Motor neuron (in vitro differentiated cells): Measurements from ENCODE around the gene MLLT6. TPM values are rescaled to one million over a fixed set of nuclear protein-coding genes. Genes with fewer than 3 reads are reported as not detected.

Source experiments
- ATAC-seq, 8 experiments: fragments of 200-7000 bp; cut with Tn5 transposase; replicated peaks in 6 of 8; 2 replicates each; pipeline ENCODE4 v1.8.0; 2021; ENCODE audit warnings: mild to moderate bottlenecking in 8 of 8, moderate library complexity in 8 of 8
- H3K27ac ChIP-seq, 2 donors: fragments of 250-450 bp; sonication (Bioruptor Pico); 2 replicates each; pipeline ENCODE4 v1.9.0; 2021; ENCODE audit warnings: antibody characterized with exemption in 2 of 2, mild to moderate bottlenecking in 2 of 2, moderate library complexity in 1 of 2
- H3K4me1 ChIP-seq, 2 donors: fragments of 250-450 bp; sonication (Bioruptor Pico); replicated peaks in 1 of 2; 2 replicates each; pipeline ENCODE4 v1.6.1; 2021; ENCODE audit warnings: antibody characterized with exemption in 2 of 2, mild to moderate bottlenecking in 2 of 2, moderate library complexity in 1 of 2
- H3K4me3 ChIP-seq, 5 donors: fragments of 250-450 bp; sonication (Bioruptor Pico); 2 replicates each; pipeline ENCODE4 v1.9.0; 2021; ENCODE audit warnings: antibody characterized with exemption in 5 of 5, mild to moderate bottlenecking in 5 of 5, moderate library complexity in 4 of 5
- WGBS, 10 experiments: fragments of 450-650 bp; shearing (Covaris generic); methylation state at CpG; one replicate each; pipeline ENCODE4 v1.0.0; 2022; 5-methylcytosine and 5-hydroxymethylcytosine counted together
- in situ Hi-C, 9 experiments: fragments of 400-800 bp; cut with MboI; loops; one replicate each; pipeline ENCODE4 v1.15.0; 2021; ENCODE audit warnings: low sequenced_read_pairs in 9 of 9, low pct_unique_long_range_greater_than_20kb in 2 of 9; ENCODE audit not compliant: unreplicated experiment in 9 of 9
- total RNA-seq, 8 experiments: library from RNA; unstranded; fragments of 300-600 nt; gene quantifications; 2 replicates each; pipeline versions ENCODE4 v1.2.3 to v1.2.4, GENCODE V29; 2022

The MLLT6 gene
- total RNA-seq, result 100 to 1,000 TPM in 1 of 8 experiments, 10 to 100 TPM in 7; 14.8 to 126 (median 22.9) TPM

DNA sequence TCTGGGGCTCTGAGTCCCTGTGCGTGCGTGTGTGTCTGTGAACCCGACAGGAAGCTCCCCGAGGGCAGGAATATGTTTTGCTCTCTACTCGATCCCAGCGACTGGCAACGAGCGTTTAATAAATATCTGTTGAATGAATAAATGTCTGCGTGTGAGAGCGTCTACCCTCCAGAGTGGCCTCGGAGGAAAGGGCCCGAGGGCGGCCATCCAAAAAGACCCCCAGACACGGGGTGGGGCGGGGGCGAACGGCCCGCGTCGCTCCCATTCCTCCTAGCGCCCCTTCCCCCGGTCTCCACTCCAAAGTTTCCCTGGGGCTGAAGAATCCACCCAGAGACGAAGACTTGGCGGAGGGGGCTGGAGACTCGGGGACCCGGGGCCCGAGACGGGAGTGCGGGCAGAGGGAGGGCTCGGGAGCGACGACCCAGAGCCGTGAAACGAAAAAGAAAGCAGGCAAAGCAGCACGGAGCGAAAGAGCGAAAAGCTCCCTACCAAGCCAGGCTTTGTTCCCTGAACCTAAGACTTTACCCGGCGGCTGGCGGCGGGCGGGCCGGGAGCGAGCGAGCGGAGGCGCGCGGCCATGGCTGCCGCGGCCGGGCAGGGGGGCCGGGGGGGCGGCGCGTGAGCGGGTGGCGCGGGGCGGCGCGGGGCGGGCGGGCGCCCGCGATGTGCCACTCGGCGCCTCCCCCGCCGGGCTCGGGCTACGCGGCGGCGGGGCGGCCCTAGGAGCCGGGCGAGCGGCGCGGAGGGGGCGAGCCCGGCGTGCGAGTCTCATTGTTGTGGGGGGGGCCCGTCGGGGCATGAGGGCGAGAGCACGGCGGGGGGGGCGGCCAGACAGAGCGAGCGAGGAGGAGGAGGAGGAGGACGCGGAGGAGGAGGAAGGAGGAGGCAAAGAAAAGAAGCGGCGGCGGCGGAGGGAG lies at the start of gene MLLT6:
Gene MLLT6, plus strand, starts transcription at position 668 of the 917 bp plus-strand sequence. CDS start 360 bp downstream, outside the sequence.
- H3K27ac ChIP-seq, result peak within 1 kb of the TSS; percentile 71 to 73
- WGBS, 10 experiments, result 0% methylated on average over 1 to 15 of the region's 100 CpGs; no CpG with 5 or more reads in 6 of the 10 experiments
- H3K4me3 ChIP-seq, result peak within 1 kb of the TSS; percentile 54 to 83 (median 69)
- ATAC-seq, result peak; percentile 32 to 66 (median 58)
- H3K4me1 ChIP-seq, result peaks cover 13 to 19% of the 10 kb centered on the region in 2 donors
- in situ Hi-C loops, result no loop called here

DNA sequence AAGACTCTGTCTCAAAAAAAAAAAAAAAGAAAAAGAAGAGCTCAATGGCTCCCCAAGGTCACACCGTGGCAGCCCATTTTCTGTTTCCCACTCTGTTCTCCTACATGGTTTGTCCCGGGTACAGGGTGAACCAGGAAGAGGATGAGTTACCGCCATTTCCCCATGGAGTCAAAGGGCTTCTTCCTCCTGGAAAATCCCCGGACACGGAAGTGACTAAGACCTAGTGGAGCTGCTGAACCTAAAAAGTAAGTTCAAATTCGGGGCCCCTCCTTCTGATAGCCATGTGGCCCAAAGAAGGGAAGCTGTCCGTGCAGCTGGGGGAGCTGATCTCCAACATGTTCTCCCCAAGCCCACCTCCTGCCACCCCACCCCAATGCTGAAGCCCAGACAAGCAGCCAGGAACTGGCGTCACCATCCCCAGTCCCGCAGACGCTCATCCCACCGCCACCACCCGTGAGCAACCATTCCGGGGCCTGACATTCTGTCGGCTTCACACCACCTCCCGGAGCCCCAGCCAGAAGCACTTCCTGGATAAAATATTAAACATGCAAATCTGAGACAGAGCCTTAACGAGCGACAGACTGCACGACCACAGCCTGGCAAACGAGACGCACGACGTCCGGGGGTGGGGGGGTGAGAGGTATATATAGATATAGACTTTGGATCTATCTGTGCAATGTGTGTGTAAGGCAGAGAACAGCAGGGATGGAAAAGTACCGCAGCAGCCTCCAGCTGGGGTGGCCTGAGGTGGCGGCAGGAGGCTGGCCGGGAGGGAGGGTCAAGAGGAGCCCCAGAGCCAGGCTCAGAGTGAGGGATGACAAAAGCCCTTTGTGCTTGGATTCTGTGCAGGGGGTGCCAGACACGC lies 47.9 kb upstream of the MLLT6 start:
- peak in 4 of 8 experiments; percentile 30 to 43 (median 36) for ATAC-seq
- in situ Hi-C loops, result loop anchor here in 4 of 9 experiments (25.0 kb wide), 3 partner anchors 95 to 145 kb away; no protein-coding TSS in a partner anchor
- no peak overlapping the region for H3K27ac ChIP-seq
- H3K4me1 ChIP-seq, result peaks cover 21 to 23% of the 10 kb centered on the region in 2 donors
- H3K4me3 ChIP-seq, result no peak overlapping the region
- WGBS, 10 experiments, result 0 to 88% (median 70%) methylated on average over 1 to 9 of the region's 27 CpGs; no CpG with 5 or more reads in 1 of the 10 experiments

DNA sequence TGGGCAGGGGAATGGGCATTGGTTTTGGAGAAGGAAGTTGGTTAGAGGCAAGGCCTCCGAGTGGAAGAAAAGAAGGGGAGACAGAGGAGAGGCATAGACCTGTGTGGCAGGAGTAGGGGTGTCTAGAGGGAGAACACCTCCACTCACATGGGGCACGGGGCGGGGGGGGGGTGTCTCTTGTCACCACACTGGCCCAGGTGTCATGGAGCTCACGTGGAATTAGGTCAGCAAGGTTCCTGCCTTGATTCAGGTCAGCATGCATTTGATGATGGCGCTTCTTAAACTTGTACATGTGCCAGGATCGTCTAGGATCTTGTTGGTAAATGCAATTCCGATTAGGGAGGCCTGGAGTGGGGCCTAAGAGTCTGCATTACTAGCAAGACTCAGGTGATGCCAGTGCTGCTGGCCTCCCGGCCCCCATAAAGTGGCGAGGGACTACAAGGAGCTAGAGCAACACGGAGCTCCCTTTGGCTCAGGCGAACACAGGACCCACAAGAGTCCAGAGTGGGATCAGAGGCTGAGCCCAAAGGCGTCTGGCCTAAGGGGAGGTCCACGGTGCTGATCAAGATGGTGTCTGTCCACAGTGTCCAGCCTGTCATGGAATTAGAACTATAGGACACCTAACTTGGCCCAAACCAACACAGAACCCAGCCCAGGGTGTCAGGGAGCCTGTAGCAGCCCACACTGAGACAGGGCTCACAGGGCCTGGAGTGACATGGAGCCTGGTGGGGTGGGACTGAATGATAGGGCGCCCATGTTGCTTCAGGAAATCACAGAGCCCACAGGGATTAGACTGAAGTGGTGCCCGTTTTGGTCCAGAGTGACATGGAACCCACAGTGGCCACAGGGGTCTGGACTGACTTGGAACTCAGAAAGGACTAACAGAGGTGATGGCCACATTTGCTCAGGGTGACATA lies 47.0 kb upstream of the MLLT6 start:
- Histone ChIP-seq H3K4me3 (no peak overlapping the region), H3K4me1 (peaks cover 21 to 23% of the 10 kb centered on the region in 2 donors), H3K27ac (no peak overlapping the region)
- 39 to 100% (median 83%) methylated on average over 1 to 8 of the region's 15 CpGs; no CpG with 5 or more reads in 4 of the 10 experiments for WGBS, 10 experiments
- in situ Hi-C loops, result loop anchor here in 4 of 9 experiments (25.0 kb wide), 3 partner anchors 96 to 146 kb away; no protein-coding TSS in a partner anchor
- peak in 1 of 8 experiments; percentile 8 for ATAC-seq

DNA sequence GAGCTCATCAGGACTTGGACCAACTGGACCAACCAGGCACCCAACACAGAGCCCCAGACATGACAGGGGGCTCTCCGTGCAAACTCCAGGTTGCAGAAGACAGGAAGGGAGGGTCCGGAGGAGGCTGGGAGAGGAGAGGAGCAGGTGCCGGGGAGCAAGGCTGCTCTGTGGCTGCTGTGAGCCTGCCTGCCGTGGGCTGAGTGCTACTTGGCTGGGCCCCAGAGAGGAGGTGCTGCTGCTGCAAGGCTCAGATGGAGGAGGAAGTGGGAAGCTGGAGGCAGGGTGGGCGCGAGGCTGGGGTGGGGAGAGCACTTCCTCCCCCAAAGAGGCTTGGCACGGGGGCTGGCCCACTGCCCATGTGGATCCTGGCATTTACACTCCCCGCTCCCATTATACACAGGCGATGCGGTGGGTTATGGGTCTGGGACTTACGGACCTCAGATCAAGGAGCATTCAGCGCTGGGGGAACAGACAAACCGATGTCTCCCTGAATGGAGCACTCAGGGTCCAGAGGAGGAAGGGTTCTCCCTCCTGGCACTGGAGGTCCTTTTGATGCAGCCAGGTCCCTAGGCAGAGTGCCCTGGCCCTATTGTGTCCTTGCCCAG lies 46.2 kb upstream of the MLLT6 start:
- 0 to 87% (median 57%) methylated on average over 1 to 4 of the region's 13 CpGs; no CpG with 5 or more reads in 6 of the 10 experiments for WGBS, 10 experiments
- Histone ChIP-seq H3K4me1 (peaks cover 19 to 21% of the 10 kb centered on the region in 2 donors), H3K4me3 (no peak overlapping the region), H3K27ac (no peak overlapping the region)
- in situ Hi-C loops, result loop anchor here in 4 of 9 experiments (25.0 kb wide), 3 partner anchors 97 to 147 kb away; no protein-coding TSS in a partner anchor
- ATAC-seq, result peak in 1 of 8 experiments; percentile 7

DNA sequence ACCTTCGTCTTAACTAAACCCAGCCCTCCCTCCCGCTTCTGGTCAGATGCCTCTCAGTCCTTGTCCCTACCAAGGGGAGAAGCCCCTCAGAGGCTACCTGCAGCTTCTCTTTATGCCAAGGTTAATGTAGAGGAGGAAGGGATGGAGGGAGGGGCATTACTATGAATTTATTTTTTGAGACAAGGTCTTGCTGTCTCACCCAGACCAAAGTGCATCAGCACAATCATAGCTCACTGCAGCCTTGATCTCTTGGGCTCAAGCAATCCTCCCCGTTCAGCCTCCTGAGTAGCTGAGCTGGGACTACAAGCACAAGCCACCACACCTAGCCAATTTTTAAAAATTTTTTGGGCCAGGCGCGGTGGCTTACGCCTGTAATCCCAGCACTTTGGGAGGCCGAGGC lies 45.7 kb upstream of the MLLT6 start:
- no peak overlapping the region for H3K4me3 ChIP-seq
- WGBS, 10 experiments, result 65 to 100% methylated on average over 2 of the region's 7 CpGs; no CpG with 5 or more reads in 8 of the 10 experiments
- peaks cover 15 to 18% of the 10 kb centered on the region in 2 donors for H3K4me1 ChIP-seq
- in situ Hi-C loops, result loop anchor here in 4 of 9 experiments (25.0 kb wide), 3 partner anchors 97 to 147 kb away; no protein-coding TSS in a partner anchor
- no peak overlapping the region for H3K27ac ChIP-seq
- ATAC-seq, result no peak

DNA sequence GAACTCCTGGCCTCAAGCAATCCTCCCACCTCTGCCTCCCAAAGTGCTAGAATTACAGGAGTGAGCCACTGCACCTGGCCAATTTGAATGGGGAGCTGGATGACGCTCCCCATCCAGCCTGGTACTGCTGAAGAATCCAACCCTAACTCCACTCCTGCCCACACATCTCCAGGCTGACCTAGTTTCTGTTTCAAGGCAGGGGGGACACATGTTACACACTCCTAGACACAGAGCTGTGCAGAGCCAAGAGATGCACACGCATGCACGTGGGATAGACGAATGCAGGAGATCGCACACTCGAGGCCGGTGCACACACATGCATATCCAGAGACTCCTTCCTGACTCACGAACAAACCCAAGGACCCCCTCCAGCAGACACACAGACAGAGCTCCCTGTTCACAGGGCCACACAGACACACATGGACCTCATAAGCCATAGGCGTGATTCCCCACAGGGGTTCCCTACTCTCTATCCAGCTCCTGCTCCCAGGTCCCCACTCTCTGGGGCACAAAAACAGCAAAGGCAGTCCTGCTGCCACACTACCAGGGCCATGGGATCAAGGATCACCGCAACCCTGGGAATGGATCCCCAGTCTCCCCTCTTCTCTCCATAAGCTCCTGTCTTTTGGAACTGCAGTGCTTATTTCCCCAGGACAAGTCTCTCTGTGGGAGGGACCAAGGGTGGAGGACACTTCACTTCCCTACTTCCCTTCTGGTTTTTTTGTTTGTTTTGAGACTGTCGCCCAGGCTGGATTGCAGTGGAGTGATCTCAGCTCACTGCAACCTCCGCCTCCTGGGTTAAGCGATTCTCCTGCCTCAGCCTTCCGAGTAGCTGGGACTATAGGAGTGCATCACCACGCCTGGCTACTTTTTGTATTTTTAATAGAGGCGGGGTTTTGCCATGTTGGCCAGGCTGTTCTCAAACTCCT lies 44.7 kb upstream of the MLLT6 start:
- peak in 2 of 8 experiments; percentile 81 to 88 for ATAC-seq
- 14 to 96% (median 83%) methylated on average over 1 to 9 of the region's 16 CpGs; no CpG with 5 or more reads in 3 of the 10 experiments for WGBS, 10 experiments
- Histone ChIP-seq H3K4me1 (peaks cover 6 to 12% of the 10 kb centered on the region in 2 donors), H3K4me3 (no peak overlapping the region), H3K27ac (no peak overlapping the region)
- in situ Hi-C loops, result loop anchor here in 5 of 9 experiments (10.0 to 25.0 kb wide), 4 partner anchors 98 to 166 kb away; no protein-coding TSS in a partner anchor

DNA sequence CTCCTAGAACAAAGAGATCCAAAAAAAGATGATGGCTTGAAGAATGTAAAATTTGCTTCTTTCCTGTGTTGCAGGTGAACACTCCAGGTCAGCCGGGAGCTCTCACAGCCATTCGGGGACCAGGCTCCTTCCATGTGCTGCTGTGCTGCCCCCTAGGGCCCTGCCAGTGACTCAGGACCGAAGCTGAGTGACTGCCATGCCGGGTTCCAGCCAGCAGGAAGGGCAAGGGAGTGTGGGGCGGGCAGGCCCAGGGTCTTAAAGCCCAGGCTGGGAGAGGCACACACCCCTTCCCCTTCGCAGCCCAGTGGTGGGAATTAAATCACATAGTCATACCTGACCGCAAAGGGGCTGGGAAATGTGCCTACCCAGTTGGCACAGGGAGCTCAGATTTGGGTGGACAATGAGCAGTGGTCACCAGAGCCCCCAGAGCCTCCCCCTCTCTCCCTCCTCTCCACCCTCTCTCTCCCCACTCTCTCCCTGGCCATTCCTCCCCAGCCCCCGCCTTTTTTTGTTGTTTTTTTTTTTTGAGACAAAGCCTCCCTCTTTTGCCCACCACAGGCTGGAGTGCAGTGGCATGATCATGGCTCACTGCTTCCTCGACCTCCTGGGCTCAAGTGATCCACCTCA lies 41.8 kb upstream of the MLLT6 start:
- ATAC-seq, result peak; percentile 65 to 97 (median 94)
- 0 to 48% (median 4%) methylated on average over 1 to 6 of the region's 9 CpGs; no CpG with 5 or more reads in 2 of the 10 experiments for WGBS, 10 experiments
- Histone ChIP-seq H3K27ac (no peak overlapping the region), H3K4me1 (no peaks in the 10 kb centered on the region), H3K4me3 (no peak overlapping the region)
- in situ Hi-C loops, result loop anchor here in 5 of 9 experiments (10.0 to 25.0 kb wide), 4 partner anchors 101 to 168 kb away; no protein-coding TSS in a partner anchor

DNA sequence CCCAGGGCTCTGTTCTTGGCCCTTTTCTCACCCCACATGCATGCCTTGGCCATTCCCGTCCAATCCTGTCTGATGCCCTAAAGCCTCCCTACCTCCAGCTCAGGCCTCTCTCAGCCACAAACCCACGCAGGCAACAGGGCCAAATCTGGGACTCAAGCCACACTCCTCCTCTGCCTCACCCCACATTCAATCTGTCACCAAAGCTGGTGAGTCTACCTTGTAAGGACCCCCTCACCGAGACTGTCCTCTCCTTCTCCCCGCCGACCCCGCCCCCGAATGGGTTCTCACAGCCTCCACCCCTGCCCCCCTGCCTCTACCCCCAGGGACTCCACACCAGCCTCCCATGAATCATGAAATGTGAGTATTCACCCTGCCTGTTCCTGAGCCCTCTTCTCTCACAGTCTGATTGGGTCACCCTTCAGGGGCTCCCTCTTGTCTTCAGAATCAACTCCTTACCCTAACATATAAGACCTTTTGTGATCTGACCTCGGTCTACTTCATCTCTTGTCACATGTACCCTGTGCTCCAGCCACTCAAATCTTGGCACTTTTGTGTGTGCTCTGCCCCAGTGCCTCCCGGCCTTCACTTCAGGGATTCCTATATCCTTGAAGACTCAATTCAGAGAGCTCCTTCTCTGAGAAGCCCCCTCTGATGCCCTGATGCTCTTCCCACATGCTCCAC lies 41.0 kb upstream of the MLLT6 start:
- WGBS, 10 experiments, result 60 to 90% (median 80%) methylated on average over 1 to 2 of the region's 9 CpGs; no CpG with 5 or more reads in 7 of the 10 experiments
- in situ Hi-C loops, result loop anchor here in 5 of 9 experiments (10.0 to 25.0 kb wide), 4 partner anchors 102 to 169 kb away; no protein-coding TSS in a partner anchor

DNA sequence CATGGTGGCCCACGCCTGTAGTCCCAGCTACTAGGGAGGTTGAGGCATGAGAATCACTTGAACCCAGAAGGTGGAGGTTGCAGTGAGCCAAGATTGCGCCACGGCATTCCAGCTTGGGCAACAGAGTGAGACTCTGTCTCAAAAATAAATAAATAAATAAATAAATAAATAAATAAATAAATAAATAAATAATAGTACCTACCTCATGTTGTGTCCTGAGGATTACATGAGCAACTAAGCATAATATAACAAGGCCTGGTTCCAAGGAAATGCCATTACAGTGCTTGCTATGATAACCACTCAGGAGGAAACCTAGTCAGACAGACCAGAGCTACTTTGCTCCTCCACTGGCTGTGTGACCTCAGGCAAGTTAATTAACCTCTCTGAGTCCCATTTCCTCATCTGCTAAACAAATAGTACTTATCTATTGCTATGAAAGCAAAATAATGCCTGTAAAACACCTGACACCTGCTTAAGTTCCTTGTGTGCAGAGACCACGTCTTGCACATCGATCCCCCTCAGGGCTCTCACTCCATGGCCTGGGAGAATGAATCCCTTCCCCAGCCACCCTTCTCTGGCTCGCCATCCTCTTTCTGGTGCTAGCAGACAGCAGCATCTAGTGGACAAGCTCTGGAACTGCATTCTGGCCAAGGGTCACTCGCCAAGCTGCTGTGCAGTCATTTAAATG lies 37.8 kb upstream of the MLLT6 start:
- in situ Hi-C loops, result loop anchor here in 6 of 9 experiments (5.0 to 25.0 kb wide), 5 partner anchors 105 to 175 kb away; no protein-coding TSS in a partner anchor
- 0 to 100% (median 50%) methylated on average over 1 to 6 of the region's 7 CpGs; no CpG with 5 or more reads in 1 of the 10 experiments for WGBS, 10 experiments

More for the DNA sequence above, 41.0 kb upstream of the MLLT6 start:
- Histone ChIP-seq H3K27ac (no peak overlapping the region), H3K4me3 (no peak overlapping the region), H3K4me1 (no peaks in the 10 kb centered on the region)
- ATAC-seq, result no peak

More for the DNA sequence above, 37.8 kb upstream of the MLLT6 start:
- no peak overlapping the region for H3K27ac ChIP-seq
- H3K4me1 ChIP-seq, result no peaks in the 10 kb centered on the region
- ATAC-seq, result peak; percentile 48 to 88 (median 58)
- H3K4me3 ChIP-seq, result no peak overlapping the region
